IPS-NIHi7 (cell line): Measurements from ENCODE around the gene RBPMS2.

Experiments used
- DNase-seq: peaks from one replicate; pipeline ENCODE4 v3.0.0; 2012; ENCODE audit warnings: mixed read lengths; ENCODE audit errors: extremely low spot score

RBPMS2 gene

DNA sequence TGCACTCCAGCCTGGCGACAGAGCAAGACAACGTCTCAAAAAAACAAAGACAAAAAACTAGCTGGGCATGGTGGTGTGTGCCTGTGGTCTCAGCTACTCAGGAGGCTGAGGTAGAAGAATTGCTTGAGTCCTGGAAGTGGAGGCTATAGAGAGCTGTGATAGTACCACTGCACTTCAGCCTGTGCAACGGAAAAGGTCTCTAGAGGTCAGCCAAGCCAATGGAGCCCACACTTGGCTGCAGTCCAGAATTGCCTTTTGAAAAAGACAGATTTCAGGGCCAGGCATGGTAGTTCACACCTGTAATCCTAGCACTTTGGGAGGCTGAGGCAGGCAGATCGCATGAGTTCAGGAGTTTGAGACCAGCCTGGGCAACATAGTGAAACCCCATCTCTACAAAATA is 8.4 kb upstream of the RBPMS2 start:
- no peak for DNase-seq

DNA sequence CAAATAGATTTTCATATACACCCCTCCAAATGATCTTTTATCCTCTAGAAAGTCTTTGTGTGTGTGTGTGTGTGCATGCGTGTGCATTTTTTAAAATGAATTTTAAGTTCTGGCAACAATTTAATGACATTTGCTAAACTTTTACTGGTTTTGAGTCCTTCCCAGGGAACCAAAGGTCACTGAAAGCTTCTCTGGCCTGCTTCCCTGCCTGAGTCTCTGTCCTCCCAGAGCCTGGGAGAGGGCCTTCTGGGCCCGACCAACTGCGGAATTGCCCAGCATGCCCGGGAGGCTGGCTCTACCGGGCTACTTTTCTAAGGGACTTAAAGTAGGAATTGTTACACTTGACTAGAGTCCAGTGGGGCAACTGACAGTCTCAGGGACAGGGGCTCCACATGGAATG is 7.4 kb upstream of the RBPMS2 start:
- no peak for DNase-seq

DNA sequence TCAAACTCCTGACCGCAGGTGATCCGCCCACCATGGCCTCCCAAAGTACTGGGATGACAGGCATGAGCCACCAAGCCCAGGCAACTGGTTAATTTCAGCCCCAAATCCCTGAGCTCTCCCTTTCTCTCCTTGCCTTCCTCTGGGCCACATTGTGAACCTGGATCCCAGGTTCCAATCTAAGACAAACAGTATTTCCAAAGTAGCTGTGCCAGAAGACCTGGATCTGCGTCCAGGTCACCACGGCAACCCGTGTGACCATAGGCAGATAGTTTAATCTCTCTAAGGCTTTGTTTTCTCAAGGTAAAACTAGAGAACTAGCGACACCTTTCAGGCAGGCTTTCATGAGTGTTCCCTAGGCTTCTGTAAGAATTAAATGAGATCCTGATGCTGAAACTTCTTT is 5.9 kb upstream of the RBPMS2 start:
- no peak for DNase-seq

DNA sequence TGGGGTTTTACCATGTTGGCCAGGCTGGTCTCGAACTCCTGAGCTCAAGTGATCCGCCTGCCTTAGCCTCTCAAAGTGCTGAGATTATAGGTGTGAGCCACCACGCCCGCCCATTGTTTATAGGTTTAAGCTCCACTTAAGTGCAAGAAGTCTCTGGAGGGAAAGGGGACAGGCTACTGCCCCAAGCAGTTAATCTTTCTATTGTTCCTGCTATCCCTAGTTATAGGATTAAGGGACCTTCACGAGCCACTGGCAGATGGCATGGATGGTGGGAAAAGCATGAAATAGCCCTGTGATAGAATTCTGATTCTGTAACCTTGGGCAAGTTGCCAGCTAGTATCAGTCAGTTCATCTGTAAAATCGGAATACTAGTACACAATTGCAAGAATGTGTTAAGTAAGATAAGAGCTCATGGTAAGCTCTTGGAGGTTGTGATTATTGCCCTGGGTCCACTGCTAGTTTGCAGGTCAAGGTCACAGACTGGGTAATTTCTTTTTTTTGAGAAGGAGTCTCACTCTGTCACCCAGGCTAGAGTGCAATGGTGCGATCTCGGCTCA is 5.3 kb upstream of the RBPMS2 start:
- DNase-seq: no peak

DNA sequence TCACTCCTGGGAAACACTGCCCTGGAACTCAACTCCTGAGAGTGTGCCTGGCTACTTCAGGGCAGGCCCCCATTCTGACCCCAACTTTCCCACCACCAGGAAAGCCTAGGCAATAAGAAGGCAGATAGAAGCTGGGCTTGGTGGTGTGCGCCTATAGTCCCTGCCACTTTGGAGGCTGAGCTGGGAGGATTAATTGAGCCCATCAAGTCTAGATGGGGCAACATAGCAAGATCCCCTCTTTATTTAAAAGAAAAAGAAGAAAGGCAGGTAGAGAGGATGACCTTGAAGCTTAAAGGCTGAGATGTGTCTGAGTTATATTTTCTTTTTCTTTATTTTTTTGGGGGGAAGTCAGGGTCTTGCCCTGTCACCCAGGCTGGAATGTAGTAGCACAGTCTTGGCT is 4.2 kb upstream of the RBPMS2 start:
- DNase-seq: no peak

DNA sequence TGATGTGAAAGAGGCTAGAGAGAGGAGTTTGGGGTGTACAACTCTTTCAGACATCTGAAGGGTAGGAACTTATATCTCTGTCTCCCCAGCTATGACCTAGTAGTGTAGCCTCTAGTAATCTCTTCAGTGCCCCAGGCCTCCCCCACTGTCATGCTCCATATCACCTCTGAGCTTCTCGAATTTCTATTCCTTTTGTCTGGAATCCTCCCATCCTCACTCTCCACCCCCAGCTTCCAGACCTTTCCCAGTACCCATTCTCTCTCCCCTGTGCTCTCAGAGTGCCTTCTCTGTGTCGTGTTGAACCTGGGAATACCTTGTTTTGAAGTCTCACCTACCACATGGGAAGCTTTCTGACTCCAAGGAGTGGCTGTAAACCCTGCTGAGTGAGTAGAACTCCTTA is 3.6 kb upstream of the RBPMS2 start:
- peak; percentile 11 for DNase-seq

DNA sequence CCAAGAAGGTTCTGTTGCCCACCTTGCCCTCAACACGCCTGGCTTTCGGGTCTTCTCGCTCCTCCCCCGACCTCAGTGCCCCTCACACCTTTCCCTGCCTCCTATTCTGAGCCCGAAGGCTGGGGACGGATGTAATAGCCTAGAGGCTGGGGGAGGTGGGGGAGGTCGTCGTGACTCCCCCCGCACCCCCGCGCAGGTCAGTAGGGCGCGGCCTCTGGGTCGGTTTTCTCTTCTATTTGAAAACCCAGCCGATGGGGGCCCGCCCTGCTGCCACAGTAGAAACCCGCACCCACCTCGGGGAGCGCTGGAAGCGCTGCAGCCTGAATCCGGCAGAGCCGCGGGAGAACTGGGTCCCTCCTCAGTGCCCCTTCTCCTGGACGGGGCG is 1.0 kb upstream of the RBPMS2 start:
- peak; percentile 21 for DNase-seq

DNA sequence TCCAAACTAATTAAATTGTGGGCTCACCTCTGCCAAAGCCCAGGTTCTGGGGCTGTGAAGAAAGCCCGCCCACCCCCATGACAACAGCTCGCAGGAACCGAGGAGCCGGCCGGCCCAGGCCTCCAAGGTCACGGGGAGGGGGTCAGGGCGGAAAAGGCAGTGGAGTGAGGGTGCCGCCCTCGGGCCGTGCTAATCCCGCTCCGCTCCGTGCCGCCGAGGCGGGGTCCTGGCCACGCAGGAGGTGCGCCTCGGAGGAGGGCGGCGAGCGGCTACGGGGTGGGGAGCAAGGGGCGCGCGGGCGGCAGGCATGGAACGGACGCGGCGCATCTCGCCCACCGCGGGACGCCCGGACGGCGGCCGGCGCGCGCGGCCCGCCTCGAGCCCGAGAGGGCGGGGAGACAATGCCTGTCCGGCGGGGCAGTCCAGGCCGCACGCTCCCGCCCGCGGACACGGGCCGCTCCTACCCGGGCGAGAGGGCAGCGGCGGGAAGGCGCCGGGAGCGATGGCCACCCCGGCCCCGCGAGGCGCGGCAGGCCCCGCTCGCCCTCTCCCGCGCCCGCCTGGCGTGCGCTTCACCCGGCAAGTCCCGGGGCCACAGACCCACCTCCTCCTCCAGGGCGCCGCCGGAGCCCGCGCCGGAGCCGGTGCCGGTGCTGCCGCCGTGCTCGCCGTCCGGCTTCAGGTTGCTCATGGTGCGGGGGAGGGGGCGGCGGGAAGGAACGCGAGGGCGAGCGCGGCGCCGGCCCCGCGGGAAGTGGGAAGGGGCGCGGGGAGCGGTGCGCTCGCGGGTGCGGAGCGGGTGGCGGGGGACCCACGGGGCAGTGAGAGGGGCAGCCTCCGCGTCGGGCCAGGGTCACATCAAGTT is 528 bp downstream of the RBPMS2 start:
- no peak for DNase-seq

DNA sequence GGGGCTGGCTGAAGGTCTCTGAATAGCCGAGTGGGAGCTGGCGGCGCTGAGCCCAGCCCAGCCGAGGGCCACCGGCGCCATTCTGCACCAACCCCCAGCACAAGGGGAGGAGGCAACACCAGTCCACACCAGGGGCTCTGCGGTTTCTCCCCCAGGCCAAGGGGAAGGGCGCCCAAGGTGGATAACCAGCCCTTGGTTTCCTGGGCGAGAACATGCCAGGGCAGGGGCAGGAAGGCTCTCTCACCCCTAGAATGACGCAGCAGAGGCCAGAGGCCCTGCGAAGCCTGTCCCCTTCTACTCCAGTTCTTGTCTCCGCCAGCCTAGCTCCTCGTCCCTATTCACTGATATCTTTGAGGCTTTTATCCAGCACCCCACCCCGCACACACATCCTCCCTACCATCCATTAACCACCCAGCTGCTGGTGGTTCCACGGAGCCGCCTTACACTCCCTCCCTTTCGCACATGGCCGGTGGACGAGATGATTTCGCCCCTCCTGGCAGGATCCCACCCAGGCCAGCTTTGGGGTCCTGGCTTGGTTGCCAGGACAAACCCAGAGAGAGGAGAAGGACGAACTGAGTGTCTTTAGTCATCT is 1.3 kb downstream of the RBPMS2 start:
- no peak for DNase-seq

DNA sequence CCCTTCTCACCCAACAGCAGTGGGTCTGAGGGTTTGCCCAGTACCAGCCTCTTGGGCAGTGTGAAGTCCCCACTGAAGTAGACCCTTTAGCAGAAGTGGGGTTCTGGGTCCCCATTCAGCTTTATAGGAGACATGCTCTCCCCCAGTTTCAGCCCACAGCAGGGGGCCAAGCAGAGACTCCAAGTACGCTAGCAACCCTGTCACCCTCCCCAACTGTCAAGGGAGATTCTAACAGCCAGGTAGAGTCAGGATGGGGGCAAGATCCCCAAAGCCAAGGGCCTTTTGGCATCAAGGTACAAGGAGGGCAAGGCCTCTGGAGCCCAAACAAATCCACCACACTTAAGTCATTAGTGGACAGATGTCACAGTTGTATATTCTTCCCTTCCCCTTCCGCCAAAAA is 1.8 kb downstream of the RBPMS2 start:
- no peak for DNase-seq

DNA sequence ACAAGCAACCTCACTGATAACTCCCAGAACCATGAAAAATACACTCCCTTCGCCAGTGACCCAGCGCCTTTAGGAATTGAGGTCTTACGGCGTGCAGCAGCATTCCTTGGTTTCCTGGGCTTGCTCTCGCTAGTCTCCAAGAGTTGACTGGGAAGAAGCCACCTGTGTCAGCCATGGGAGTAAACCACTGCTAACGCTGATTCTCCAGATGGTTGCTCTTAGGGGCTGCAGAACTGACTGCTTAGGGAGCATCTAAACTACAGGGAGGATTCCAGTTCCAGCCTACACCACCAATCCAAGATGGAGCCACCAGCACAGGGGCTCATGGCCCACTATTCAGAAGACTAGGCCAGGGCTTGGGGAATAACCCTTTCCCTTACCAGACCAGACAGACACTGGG is 2.4 kb downstream of the RBPMS2 start:
- DNase-seq: no peak

DNA sequence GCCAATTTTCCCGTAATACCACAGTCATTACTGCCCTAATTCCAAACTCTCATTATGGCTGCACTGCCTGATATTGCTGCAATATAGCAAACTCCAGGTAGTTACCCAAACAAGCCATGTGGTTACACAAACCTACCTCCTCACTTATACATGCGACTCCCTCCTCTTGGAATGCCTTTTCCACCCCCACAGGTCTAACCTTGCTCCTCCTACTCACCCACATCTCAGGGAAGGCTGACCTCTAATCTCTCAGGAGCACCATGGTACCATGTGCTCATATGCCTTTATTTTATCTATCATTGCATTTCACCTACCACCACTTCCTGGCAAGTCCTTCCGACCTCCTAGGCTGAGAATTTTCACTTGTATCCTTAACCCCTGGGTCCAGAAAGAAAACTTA is 2.9 kb downstream of the RBPMS2 start:
- no peak for DNase-seq

DNA sequence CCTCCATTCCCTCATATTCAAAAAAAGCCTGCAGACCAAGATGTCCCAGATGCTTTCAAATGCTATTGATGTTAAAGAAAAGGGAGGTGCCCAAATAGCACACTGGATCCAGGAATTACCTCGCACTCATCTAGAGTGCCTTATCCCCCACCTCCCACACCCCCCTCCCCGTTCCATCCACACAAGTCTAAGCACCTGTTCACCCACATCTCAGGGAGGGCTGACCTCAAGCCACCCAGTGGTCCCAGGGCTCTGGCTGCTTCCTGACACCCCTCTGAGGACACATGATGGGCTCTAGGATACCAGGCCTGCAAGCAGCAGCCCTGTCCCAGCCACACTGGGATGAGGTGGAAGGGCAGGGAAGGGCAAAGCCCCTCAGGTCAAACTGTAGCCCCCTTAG is 4.8 kb downstream of the RBPMS2 start:
- no peak for DNase-seq

DNA sequence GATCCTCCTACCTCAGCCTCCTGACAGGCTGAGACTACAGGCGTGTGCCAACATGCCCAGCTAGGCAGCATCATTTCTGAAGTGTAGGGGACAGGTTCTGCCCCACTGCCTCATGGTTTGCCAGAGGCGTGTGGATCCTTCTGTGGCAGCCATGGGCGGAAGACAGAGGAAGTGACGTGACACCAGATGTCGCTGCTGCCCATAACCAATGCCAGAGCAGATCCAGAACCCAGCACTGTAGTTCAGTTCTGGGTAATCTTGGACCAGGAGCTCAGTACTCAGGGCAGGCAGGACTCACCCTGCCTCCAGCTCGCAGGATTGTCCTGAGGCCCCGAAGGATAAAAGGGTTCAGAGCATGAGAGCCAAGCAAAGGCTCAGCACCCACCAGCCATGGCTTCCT is 8.2 kb downstream of the RBPMS2 start:
- DNase-seq: no peak

DNA sequence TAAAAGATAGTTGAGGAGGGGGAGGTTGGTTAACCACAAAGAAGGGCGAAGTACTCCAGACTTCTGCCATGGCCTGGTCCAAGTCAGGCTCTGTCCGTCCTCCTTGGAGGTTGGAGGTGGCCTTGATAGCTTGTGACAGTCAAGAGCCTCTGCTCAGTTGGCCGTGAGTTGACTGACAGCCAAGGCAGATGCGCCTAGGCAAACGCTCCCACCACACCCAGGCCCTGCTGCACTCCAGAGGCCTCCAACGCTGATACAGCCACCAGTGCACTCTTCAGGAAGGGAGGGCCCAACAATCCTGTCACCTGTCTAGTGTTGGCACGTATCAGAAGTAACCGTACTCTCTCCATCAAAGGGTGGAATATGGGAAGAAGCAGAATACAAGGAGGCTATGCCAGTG is 9.3 kb downstream of the RBPMS2 start:
- no peak for DNase-seq

DNA sequence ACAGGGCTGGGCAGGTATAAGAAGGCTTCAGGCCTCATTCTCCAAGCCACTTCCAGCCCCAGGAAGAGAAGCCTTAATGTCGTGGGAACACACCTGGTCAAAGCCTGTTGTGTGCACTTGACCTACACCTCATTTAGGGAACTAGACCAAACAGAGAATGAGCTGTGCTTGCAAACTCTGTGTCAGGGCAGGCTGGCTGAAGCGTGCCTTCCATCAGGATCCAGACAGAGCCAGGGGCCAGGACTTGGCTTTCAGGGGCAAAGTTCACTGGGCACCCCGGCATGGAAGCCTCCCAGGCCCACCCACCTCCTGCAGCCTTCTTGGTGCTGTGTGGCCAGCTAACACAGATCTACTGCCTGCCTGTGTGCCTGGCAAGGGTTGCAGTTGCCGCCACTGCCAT is 11.5 kb downstream of the RBPMS2 start:
- no peak for DNase-seq

DNA sequence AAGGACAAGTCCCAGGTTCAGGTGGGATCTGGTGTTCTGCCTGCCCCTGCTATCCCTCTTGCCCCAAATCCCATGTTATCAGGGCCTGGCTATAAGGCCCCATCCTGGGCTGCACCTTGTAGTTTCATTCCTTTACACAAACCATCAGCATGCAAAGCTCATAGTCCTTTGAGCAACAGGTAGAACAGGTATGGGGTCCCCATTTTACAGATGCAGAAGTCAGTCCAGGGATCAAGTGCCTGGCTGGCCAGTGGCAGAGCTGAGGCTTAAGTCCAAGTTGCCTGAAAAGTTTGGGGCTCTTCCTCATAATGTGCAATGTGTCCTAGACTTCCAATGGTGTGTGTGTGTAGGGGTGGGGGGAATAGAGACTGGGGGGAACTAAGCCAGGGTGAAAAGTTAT is 11.9 kb downstream of the RBPMS2 start:
- DNase-seq: no peak

DNA sequence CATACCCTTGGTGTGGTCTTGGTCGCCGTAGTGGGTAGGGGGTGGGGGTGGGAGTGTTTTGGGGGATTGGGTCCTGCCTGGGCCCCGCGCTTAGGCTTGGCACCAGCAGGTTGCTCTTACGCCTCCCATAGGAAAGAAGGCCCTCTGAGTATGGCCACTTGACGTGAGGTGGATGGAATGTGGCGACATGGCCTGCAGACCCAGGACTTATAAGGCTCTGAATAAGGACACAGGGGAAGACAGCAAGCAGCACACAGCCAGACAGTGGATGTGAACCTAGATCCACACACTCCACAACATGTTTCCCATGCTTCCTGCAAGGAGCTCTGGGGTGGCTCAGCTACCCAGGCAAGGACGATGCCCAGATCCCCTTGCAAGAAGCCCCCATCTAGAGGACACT is 12.4 kb downstream of the RBPMS2 start:
- no peak for DNase-seq

DNA sequence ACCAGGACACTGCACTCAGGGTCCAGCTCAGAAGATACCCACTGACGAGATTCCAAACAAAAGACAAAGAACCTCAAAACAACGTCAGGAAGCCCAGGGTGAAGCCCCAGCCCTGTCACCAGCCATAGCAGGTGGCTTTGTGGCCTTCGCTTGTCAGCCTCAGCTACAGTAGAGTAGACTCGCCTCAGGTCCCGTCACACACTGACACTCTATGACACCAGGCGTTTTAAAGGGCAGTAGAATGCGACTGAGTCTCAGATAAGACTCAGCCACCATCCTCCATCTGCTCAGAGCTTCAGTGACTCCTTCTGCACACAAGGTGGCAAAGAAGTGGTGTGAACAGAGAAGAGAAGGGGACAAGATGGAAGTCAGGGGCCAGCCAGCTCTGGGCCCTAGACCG is 12.8 kb downstream of the RBPMS2 start:
- no peak for DNase-seq

DNA sequence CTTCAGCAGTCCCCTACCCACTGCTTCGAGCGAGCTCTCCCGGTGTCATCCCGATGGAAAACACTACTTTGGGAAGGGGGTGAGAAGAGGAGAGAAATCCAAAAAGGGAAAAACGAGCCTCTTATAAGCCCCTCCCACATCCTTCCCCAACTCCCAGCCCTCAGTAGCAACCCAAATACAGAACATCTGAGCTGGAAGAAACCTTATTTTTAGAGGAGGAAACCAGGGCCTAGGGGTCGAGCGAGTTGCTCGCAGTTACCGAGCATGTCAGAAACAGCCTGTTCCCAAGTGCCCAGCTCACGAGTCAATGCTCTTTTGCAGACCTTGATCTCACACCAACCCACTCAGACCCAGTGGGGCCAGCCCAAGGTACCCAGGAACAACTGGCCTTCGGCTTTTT is 14.2 kb downstream of the RBPMS2 start:
- no peak for DNase-seq

DNA sequence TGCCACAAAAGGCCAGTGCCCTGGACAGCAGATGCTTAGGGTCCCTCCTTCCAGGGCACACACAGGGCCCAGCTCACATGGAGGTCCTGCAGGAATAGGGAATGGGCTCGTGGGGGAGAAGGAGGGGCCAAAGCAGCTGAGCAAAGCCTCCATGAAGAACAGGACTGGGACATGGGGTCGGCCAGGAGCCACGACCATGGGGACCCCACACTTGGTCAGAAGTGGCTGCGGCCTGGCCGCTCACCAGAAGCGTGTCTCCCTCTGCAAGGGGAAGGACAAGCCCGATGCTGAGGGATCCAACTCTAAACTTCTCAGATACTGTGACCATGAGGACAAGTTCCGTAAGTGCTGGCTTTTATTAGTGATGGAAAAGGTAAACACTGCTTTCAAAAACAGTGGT is 15.3 kb downstream of the RBPMS2 start:
- DNase-seq: no peak

DNA sequence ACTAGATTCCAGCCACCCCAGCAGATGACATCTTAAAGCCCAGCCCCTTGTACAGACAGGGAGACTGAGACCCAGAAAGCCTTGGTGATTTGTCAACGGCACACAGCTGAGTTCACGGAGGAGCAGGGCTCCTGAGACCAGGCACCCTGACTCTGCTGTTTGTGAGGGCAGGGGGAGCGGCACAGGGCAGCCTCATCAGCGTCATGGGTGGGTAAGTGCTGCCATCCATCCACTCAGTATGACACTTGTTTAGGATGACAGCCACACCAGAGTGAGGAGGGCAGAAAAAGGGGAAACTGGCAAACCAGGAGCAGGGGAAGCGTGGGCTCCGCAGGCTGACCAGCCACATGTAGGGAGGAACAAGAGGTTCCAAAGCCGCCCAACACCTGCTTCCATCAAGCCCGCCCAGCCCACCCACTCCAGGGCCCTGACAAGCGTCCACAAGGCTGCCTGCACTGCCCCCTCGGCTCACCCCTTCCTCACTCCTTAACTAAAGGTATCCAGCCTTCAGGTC is 19.9 kb downstream of the RBPMS2 start:
- DNase-seq: no peak
